Activated gamma-delta T cell (primary cell): ENCODE data around the gene PNLIP.

Source experiments
- DNase-seq: peaks from one replicate; lab custom pipeline; 2025; lab: John Stamatoyannopoulos, UW
- total RNA-seq, 2 donors: gene quantifications; one replicate each; lab custom pipeline; 2026; lab: John Stamatoyannopoulos, UW

PNLIP gene
- total RNA-seq: 0 to 0.04 reads per million in 2 donors

GRCh38 chr10:116545756-116546155, at the start of gene PNLIP:
Gene PNLIP (plus strand): TSS chr10:116545931. CDS start chr10:116546093, 162 bp downstream.
- no peak for DNase-seq

GRCh38 chr10:116504786-116505185, 40.9 kb upstream of the PNLIP start:
- DNase-seq: no peak

DNA sequence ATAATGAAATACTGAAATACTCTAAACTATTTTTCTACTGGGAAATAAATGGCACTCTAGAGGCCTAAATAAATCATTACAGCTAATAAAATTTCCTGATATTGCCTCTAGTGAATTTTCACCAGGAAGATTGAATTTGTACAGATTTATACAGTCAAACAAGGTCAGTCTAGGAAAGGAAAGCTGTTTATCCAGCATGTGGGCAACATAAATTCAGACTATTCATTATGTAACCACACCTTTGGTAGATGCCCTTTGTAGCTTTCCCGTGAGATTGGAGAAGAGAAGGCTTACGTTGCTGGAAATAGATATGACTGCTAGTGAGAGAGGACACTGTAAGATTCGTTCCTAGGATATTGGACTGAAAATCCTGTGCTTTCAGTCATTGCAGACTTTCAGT, 35.2 kb upstream of the PNLIP start:
- DNase-seq: no peak

- no peak for DNase-seq
Measured at GRCh38 chr10:116511365-116511764, 34.4 kb upstream of the PNLIP start.

DNA sequence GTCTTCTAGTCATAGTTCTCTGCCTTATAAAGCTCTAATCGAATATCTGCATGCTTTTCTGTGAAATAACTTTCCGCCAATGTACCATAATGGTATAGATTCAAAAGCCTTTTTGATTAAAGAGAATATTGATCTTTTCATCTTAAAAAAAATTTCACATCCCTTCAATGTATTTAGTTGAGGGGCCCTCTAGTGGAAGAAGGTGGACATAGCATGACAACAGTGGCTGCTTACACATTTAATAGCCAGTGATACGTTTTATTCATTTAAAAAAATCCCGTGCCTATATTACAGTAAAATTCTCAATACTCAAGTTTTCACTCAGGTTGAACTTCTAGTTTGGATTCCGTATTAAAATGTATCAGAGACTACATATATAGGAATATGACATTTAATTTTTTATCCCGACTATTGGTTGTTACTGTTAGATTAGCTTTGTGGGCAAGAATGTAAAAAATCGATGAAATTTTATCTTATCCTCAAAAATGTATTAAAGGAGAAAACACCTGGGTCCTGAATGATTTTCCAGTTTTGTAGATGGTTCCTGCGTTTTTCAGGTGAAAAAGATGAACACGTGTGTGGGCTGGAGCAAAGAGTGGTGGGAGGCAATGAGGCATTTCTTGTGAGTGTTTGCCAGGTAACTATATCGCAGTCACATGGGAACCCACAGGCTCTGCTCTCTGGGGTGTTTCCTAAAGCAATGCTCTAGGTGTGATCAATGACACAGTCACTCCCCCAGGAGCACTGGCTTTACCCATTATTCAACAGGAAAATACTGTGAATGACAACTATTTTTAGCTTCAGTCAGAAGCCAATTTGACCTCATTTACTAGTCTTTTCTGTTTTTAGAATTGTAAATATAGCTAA, 24.1 kb upstream of the PNLIP start:
- no peak for DNase-seq

DNA sequence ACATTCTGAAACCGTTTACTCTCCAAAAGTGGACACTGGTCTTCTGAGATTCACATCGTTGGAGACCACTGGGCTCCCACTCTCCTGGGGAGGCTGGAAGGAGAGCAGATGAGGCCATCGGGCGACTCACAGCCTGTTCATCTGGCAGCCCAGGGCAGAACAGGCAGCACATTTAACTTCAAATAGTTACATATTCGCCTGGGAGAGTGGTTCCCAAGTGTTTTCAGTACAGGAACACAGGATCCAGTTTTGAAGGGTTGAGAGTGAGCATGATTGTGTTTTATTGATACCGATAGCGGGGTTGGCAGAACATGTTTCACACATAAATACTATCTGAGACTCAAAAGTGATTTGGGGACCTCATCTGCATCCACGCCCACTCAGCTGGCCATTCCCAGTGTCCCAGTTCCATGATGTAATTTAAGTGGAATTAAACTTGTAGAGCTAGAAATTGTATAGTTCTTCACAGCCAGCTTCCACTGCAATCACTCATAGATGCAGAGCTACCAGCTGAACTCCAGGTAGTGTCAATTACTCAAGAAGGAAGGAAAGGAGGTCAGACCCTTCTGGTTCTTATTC, 22.8 kb upstream of the PNLIP start:
- no peak for DNase-seq

- DNase-seq: no peak
Measured at GRCh38 chr10:116524736-116525135, 21.0 kb upstream of the PNLIP start.

GRCh38 chr10:116526219-116526618, 19.5 kb upstream of the PNLIP start:
- no peak for DNase-seq

GRCh38 chr10:116536810-116537209, 8.9 kb upstream of the PNLIP start:
- no peak for DNase-seq

- no peak for DNase-seq
Measured at GRCh38 chr10:116538456-116538855, 7.3 kb upstream of the PNLIP start.

DNA sequence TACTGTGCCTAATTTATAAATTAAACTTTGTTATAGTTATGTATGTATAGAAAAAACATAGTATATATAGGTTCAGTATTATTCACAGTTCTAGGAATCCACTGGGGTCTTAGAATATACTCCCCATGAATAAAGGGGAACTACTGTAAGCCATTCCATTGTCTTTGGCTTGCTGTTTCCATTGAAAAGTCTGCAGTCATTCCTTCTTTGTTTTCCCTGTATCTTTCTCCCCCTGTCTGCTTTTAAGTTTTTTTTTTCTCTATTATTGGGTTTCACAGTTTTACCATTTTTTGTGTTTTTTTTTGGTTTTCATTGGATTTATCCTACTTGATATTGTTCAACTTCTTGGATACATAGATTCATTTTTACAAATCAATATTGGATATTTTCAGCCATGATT, 6.7 kb upstream of the PNLIP start:
- DNase-seq: no peak

- no peak for DNase-seq
Measured at GRCh38 chr10:116540814-116541213, 4.9 kb upstream of the PNLIP start.

- DNase-seq: no peak
Measured at GRCh38 chr10:116542007-116542677, 3.6 kb upstream of the PNLIP start.

GRCh38 chr10:116545122-116545521, 609 bp upstream of the PNLIP start:
- no peak for DNase-seq

- no peak for DNase-seq
Measured at GRCh38 chr10:116548301-116548700, 2.6 kb downstream of the PNLIP start.

DNA sequence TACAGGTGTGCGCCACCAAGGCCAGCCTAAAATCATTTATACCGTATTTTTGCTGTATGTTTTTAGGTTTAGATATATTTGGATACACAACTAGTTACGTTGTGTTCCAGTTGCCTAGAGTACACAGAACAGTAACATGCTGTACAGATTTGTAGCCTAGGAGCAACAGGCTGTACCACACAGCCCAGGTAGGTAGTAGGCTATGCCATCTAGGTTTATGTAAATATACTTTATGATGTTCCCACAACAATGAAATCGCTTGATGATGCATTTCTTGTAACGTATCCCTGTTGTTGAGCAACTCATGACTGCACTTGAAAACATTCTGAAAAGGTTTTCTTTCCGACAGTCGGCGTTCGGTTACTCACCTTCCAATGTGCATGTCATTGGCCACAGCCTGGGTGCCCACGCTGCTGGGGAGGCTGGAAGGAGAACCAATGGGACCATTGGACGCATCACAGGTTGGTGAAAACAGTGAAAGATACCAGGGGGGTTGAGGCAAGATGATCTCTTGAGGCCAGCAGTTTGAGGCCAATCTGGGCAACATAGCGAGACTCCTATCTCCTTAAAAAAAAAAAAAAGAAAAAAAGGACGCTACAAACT, 7.7 kb downstream of the PNLIP start:
- no peak for DNase-seq

DNA sequence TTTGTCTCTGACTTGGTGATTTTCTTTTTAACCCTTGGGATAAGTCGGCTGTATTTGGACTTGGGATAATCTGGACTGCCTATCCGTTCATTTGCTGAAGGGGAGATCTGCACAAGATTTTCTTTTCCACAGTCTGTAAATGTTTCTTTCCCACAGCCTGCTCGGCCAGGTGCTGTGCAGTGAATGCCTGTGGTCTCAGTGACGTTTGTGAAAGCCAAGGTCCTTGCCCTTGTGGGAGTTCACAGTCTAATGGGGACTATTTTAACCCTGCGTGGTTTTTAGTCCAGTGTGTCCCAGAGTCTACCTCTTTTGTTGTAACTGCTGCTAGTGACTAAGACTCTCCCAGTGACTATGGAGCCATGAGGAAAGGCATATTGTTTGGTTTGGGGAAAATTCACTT, 8.9 kb downstream of the PNLIP start:
- DNase-seq: no peak

DNA sequence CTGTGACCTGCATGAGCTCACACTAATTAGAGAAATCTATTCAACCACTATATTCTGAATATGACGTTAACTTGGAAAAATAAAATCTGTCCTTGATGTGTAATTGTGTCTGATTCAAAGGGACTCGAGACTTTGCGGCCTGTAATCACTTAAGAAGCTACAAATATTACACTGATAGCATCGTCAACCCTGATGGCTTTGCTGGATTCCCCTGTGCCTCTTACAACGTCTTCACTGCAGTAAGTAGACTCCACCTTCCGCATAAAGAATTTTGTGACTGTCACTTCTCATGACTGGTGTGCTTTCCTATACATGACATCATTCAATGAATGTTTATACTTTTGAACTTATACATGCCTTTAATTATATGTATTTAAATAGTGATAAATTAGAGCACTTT, 10.1 kb downstream of the PNLIP start:
- DNase-seq: no peak

DNA sequence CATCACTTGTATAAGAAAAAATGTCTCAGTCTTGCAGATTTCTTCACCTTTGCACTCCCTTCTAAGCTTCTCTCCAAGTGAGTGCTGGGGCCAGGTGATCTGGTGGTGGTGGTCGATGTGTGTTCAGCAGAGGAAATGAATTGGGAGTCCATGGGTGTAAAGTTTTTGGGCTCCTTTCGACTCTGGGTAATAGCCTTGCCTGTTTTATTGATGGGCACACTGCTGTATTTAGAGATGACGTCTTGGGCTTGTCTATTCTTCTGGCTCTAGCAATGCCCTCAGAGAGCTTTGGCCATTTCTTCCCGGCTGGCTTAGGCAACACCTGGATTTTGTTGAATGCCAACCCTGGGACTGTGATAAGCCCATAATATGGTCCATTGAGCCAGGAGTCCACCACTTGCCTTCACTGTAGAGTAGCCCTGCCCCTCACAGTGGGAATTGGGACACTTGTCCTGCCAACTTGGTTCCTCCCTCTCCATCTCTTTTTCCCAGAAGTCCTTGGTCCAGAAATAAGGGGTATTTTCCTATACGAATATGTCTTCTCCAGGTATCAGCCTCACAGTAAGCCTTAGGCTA, 11.7 kb downstream of the PNLIP start:
- no peak for DNase-seq

GRCh38 chr10:116565534-116565933, 19.8 kb downstream of the PNLIP start:
- no peak for DNase-seq

GRCh38 chr10:116566932-116567331, 21.2 kb downstream of the PNLIP start:
- no peak for DNase-seq

DNA sequence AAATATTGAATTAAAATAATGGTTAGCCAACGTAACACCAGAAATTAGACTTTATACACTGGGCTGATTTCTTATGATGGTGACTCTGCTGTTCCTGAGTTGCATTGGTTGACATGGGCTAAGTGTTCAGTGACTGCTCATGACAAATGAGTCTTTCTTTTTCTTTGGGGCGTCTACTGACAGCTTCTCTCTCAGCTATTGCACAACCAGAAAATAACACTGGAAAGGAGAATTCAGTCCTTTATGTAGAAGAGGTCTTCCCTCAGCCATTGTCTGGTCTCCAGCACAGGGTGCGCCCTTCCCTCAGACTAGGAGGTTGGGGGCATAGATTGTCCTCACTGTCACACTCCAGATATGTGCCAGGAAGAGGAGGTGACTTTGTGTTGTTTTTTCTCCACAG, 21.6 kb downstream of the PNLIP start:
- DNase-seq: no peak
